ENCODE measurements around the gene SEMA3B.

GRCh38 chr3:50241163-50241562 lies 27.8 kb upstream of the SEMA3B start:
- TF ChIP-seq CTCF (IDR thresholded peaks at IDR 0.05 in 2 of 3, conservative IDR thresholded peaks at IDR 0.05 in 1 of 3; ENCODE audit: insufficient read depth in 2 of 3, low read depth in 1 of 3, low read length in 3 of 3) (no peak), EZH2 (IDR thresholded peaks at IDR 0.05; ENCODE audit: borderline replicate concordance, low read depth, low read length) (no peak), CEBPB (tag; IDR thresholded peaks at IDR 0.05) (no peak), EHMT2 (IDR thresholded peaks at IDR 0.05) (no peak), ZNF395 (CRISPR knock-in tag; IDR thresholded peaks at IDR 0.05) (no peak), ZNF347 (CRISPR knock-in tag; IDR thresholded peaks at IDR 0.05; ENCODE audit: low read depth) (no peak), RCOR1 (IDR thresholded peaks at IDR 0.05; ENCODE audit: borderline replicate concordance in 1 of 2, low read depth in 2 of 2, low read length in 2 of 2) (no peak)
